ENCODE data around the gene THBS4.

Gene THBS4

GRCh38 chr5:80122579-80122978, 87.4 kb downstream of the THBS4 start:
- no peak for DNase-seq

DNA sequence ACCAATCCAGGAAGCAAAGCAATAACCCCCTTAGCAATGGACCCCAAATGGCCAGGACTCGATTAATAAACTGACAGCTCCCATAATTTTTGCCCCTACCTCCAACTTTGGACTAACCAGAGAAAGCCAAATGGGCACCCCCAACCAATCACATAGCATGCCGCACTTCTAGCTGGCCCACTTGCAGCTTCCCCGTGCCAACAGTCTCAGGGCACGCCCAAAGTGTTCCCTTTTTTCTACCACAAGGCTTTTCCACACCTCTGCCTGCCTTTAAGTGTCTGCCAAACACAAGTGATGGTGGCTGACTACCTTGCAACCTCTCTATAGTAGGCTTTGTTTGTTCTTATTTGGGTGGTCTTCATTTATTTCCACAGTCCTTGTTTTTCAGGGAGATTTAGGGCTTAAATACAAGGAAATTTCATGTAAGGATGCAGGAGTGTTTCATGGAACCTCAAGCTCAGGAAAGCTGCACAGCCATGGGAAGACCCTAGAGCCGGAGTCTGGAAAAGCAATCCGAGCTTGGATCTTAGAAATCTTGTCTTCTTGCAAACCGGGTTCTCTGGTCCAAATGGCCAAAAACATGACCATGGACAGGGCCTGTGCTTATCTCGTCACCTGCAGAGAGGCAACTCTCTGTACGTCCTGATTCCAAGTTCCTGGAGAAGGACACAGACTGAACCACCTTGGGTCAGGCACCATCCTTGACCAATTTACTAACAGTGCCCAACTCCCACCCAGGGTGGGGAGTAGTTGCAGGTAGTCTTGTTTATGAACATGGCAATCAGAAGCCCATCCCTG, 89.2 kb downstream of the THBS4 start:
- DNase-seq = no peak

DNA sequence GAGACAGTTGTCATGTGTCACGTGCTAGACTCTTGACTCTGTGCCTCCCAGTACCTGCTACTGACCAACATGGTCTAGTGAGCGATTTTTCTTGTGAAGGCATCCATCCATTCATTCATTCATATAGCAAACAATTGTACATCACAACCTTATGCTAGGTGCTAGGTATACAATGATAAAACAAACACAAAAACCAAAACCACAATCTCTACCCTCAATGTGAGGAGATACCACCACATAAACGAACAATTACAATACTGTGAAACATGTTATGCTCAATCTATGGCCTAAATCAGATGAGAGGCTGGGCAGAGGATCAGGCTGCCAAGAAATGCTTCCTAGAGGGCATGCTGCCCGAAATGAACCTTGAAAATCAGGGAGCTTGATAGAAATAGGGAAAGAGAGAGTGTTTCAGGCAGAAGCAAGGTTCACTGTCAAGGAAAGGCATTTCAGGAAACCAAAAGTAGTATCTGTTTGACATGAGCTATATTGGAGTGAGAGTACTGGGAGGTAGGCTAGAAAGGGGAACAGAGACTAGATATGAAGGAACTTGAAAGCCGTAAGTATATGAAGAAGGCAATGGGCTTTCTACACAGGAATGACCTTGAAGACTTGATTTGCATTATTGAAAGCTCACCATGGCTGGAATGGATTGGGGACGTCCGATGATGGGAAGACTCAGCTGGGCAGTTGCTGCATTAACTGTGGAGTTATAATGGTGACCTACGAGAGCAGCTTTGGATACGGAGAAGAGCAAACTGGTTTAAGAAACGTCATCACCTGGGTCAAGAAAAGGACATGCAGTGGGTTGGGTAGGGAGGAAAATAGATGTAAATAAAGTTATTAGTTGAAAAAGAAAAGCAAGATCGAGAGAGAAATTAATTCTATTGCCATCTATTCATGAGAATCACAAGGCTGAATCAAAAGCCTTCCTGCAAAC, 90.1 kb downstream of the THBS4 start:
- no peak for DNase-seq

- no peak for DNase-seq
These were observed 90.9 kb downstream of the THBS4 start for GRCh38 chr5:80125962-80126480.

DNA sequence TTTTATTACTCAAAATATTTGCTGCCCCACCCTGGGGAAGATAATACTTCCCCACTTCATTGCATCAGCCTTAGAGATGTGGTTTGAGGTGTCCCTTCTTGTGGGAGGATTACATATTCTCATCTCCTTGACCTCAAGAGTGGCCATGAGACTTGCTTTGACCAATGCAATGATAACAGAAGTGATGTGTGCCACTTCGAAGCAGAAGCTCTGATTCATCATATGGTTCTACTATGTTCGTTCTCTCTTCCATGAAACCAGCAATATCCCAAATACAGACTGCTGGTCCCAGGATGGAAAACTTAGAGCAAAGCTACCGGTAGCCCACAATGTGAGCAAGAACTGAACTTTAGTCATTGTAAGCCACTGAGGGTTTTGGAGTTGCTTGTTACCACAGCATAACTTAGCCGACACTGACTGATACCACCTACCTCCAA, 92.0 kb downstream of the THBS4 start:
- DNase-seq = no peak

DNA sequence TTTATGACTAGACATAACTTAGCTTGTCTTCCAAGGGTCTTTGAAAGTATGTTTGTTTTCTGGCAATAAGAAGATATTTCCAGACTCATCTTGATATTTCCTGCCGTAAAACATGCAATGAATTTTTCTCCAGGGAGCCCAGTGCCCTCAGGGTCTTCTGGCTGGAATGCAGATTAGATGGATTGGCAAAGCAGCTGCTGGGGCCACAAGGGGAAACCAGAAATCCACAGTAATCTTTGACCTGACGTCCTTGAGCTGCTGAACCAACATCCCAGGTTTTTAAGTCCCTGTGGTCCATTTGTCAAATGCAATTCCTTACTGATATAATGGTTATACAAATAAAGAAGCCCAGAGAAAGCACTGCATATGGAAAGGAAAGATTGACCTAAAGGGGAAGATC, 93.0 kb downstream of the THBS4 start:
- DNase-seq = no peak

DNA sequence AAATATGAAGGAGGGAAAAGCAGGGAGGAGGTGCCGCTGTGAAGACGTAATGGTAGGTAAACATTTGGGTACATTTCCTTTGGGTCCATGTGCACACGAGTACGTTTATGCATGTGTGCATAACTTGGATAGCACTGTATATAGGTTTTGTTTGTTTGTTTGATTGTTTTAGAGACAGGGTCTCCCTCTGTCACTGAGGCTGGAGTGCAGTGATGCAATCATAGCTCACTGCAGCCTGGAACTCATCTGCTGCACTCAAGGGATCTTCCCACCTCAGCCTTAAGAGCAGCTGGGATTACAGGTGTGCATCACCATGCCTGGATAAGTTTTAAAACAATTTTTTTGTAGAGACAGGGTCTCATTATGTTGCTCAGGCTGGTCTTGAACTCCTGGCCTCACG, 94.0 kb downstream of the THBS4 start:
- no peak for DNase-seq

Measured in NK-92 treated with Interleukin-12 subunit alpha and Interleukin-12 subunit beta, amount 100 ng/mL, for 24 hours (cell line).